DND-41 (cell line): ENCODE data around the gene CNOT2.

ENCODE experiments used
- ATAC-seq: fragments of 200-7000 bp; cut with Tn5 transposase; 3 replicates; pipeline ENCODE4 v1.9.1; 2021; ENCODE audit warnings: low read depth; ENCODE audit not compliant: insufficient read depth
- DNase-seq: peaks from one replicate; pipeline ENCODE4 v3.0.0-alpha.2; 2020
- H2AFZ ChIP-seq: 2 replicates; pipeline ENCODE4 v1.6.0; 2012; ENCODE audit warnings: low read depth, low read length
- H3K27ac ChIP-seq: 2 replicates; pipeline ENCODE4 v1.5.1; 2012; ENCODE audit warnings: low read length, inconsistent platforms
- H3K27me3 ChIP-seq: fragments of 200-600 bp; sonication (generic); 2 replicates; pipeline ENCODE4 v1.6.0; 2012; ENCODE audit warnings: low read length, mild to moderate bottlenecking, inconsistent platforms; ENCODE audit not compliant: insufficient read depth, poor library complexity
- H3K36me3 ChIP-seq: 2 replicates; pipeline ENCODE4 v1.5.1; 2012; ENCODE audit warnings: low read length, inconsistent platforms; ENCODE audit not compliant: insufficient read depth
- H3K4me1 ChIP-seq: 2 replicates; pipeline ENCODE4 v1.5.1; 2012; ENCODE audit warnings: mild to moderate bottlenecking, low read length; ENCODE audit not compliant: insufficient read depth
- H3K4me2 ChIP-seq: 2 replicates; pipeline ENCODE4 v1.6.0; 2012; ENCODE audit warnings: mild to moderate bottlenecking, moderate library complexity, low read length, inconsistent platforms; ENCODE audit not compliant: insufficient read depth
- H3K4me3 ChIP-seq, 2 experiments: fragments of 200-600 bp in 1 of 2; shearing (Covaris generic) in 1 of 2; 2 replicates each; pipeline ENCODE4 v1.5.1; 2012 to 2016; ENCODE audit warnings: inconsistent platforms in 2 of 2, low read length in 2 of 2, mild to moderate bottlenecking in 2 of 2, low read depth in 1 of 2, moderate library complexity in 1 of 2
- H3K79me2 ChIP-seq: 2 replicates; pipeline ENCODE4 v1.6.0; 2012; ENCODE audit warnings: low read length, inconsistent platforms; ENCODE audit not compliant: insufficient read depth
- H3K9ac ChIP-seq: 2 replicates; pipeline ENCODE4 v1.6.0; 2012; ENCODE audit warnings: low read depth, mild to moderate bottlenecking, inconsistent platforms, low read length, moderate library complexity
- H3K9me3 ChIP-seq: 2 replicates; pipeline ENCODE4 v1.5.1; 2012; ENCODE audit warnings: low read length, moderate library complexity, mild to moderate bottlenecking, inconsistent platforms; ENCODE audit not compliant: insufficient read depth, severe bottlenecking
- H4K20me1 ChIP-seq: 2 replicates; pipeline ENCODE4 v1.6.0; 2012; ENCODE audit warnings: low read length; ENCODE audit not compliant: insufficient read depth
- EZH2 ChIP-seq: IDR thresholded peaks from 3 replicates; pipeline ENCODE4 v1.6.1; 2012; ENCODE audit warnings: borderline replicate concordance, low read depth, mild to moderate bottlenecking, moderate library complexity, low read length, inconsistent platforms; ENCODE audit not compliant: severe bottlenecking
- TF ChIP-seq, protein P1 (sequence below): IDR thresholded peaks from 2 replicates; pipeline ENCODE4 v1.5.1; 2012; ENCODE audit warnings: borderline replicate concordance, low read length, moderate library complexity, mild to moderate bottlenecking; ENCODE audit not compliant: poor library complexity, severe bottlenecking; ENCODE audit errors: extremely low read depth

CNOT2 gene

DNA sequence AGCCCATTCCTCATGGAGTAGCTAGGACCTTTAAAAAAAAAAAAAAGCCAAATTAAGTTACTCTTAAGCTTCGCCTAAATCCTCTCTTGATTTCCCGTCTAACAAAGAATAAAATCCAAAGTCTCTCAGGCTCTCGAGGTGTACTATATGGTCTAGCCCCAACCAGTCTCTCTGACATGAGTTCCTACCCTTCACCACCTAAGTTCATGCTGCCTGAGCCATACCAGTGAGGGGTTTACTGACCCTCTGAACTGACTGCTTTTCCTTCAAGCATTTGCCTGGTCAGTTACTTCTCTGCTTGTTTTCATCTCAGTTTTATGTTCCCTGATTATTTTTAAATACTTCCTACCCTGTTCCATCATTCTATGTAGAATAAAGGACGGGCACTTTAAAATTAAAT is 64.6 kb downstream of the CNOT2 start:
- H4K20me1 ChIP-seq = peaks cover 37% of the 10 kb centered on the region

DNA sequence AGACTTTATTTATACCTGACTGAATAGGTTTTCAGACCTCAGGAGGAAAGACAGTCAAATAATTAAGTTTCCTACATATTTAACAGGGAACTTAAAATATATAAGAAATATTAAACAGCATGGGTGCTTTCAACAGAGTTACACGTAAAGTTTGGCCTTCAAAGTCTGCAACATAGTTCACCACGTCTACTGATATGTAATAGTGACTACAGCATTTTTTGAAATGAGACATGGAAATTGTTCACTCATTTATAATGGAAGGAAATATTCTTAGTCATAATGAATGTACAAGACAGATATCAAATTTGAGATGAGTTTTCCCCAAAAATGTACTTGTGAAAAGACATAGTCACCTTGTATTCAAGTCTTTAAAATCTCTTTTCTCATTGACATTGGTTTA is 66.1 kb downstream of the CNOT2 start:
- no peak overlapping the region for H3K9ac ChIP-seq
- H2AFZ ChIP-seq = no peak overlapping the region
- TF ChIP-seq EZH2 = no peak
- TF ChIP-seq, protein P1, sequence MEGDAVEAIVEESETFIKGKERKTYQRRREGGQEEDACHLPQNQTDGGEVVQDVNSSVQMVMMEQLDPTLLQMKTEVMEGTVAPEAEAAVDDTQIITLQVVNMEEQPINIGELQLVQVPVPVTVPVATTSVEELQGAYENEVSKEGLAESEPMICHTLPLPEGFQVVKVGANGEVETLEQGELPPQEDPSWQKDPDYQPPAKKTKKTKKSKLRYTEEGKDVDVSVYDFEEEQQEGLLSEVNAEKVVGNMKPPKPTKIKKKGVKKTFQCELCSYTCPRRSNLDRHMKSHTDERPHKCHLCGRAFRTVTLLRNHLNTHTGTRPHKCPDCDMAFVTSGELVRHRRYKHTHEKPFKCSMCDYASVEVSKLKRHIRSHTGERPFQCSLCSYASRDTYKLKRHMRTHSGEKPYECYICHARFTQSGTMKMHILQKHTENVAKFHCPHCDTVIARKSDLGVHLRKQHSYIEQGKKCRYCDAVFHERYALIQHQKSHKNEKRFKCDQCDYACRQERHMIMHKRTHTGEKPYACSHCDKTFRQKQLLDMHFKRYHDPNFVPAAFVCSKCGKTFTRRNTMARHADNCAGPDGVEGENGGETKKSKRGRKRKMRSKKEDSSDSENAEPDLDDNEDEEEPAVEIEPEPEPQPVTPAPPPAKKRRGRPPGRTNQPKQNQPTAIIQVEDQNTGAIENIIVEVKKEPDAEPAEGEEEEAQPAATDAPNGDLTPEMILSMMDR = no peak
- no peak overlapping the region for H3K4me3 ChIP-seq
- no peaks in the 10 kb centered on the region for H3K9me3 ChIP-seq
- peaks cover 37% of the 10 kb centered on the region for H4K20me1 ChIP-seq
- ATAC-seq = no peak
- no peak overlapping the region for H3K27ac ChIP-seq
- H3K4me2 ChIP-seq = no peak overlapping the region
- H3K27me3 ChIP-seq = no peaks in the 10 kb centered on the region
- no peak for DNase-seq
- H3K79me2 ChIP-seq = peaks cover 93% of the 10 kb centered on the region
- peaks cover 2% of the 10 kb centered on the region for H3K4me1 ChIP-seq
- H3K36me3 ChIP-seq = peaks cover 16% of the 10 kb centered on the region; the same call in 1 of the 2 replicates

More for the DNA sequence above, 64.6 kb downstream of the CNOT2 start:
- ATAC-seq = no peak
- Histone ChIP-seq H3K27ac (no peak overlapping the region), H3K36me3 (peaks cover 11% of the 10 kb centered on the region; the same call in 1 of the 2 replicates), H3K79me2 (peaks cover 87% of the 10 kb centered on the region), H3K4me3 (no peak overlapping the region), H3K9ac (no peak overlapping the region), H3K27me3 (no peaks in the 10 kb centered on the region), H3K9me3 (no peaks in the 10 kb centered on the region), H2AFZ (no peak overlapping the region), H3K4me1 (peaks cover 3% of the 10 kb centered on the region), H3K4me2 (no peak overlapping the region)
- TF ChIP-seq EZH2 = no peak
- TF ChIP-seq, protein P1 = no peak
- DNase-seq = no peak

GRCh38 chr12:70314145-70314544 is 70.9 kb downstream of the CNOT2 start:
- Histone ChIP-seq H3K9me3 (no peaks in the 10 kb centered on the region), H3K79me2 (peaks cover 85% of the 10 kb centered on the region)
- TF ChIP-seq, protein P1 = no peak
- no peak for TF ChIP-seq EZH2

DNA sequence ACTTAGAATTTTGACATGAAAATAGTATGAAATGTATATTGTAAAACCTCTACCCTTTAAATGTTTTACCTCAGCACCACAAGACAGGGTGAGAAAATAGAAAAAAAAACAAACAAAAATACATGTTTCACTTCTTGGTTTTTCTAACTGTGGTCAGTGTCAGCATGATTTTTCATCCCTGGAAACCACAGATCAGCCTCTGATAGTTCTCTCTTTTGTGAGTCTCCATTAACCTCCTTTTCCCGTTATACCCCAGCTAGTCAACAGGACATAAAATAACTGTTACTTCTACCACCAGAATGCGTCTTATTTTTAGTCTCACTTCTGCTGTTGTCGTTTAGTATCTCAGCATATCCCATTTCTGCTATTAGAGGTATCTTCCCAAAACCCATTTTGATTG is 74.5 kb downstream of the CNOT2 start:
- TF ChIP-seq, protein P1 = no peak
- no peak overlapping the region for H3K4me3 ChIP-seq
- H2AFZ ChIP-seq = no peak overlapping the region
- no peak overlapping the region for H3K27ac ChIP-seq
- H3K27me3 ChIP-seq = no peaks in the 10 kb centered on the region
- DNase-seq (no peak), ATAC-seq (no peak; the same call in 2 of the 3 replicates)
- H3K4me2 ChIP-seq = no peak overlapping the region
- no peaks in the 10 kb centered on the region for H3K4me1 ChIP-seq
- peaks cover 14% of the 10 kb centered on the region; the same call in 1 of the 2 replicates for H4K20me1 ChIP-seq
- no peak overlapping the region for H3K9ac ChIP-seq
- peaks cover 30% of the 10 kb centered on the region for H3K36me3 ChIP-seq
- H3K9me3 ChIP-seq = no peaks in the 10 kb centered on the region
- H3K79me2 ChIP-seq = peaks cover 76% of the 10 kb centered on the region

More at GRCh38 chr12:70314145-70314544, 70.9 kb downstream of the CNOT2 start:
- DNase-seq (no peak), ATAC-seq (no peak)
- no peak overlapping the region for H3K27ac ChIP-seq
- H2AFZ ChIP-seq = no peak overlapping the region
- no peak overlapping the region for H3K9ac ChIP-seq
- H4K20me1 ChIP-seq = peaks cover 22% of the 10 kb centered on the region; the same call in 1 of the 2 replicates
- no peak overlapping the region for H3K4me3 ChIP-seq
- no peak overlapping the region for H3K4me2 ChIP-seq
- H3K4me1 ChIP-seq = no peaks in the 10 kb centered on the region
- H3K27me3 ChIP-seq = no peaks in the 10 kb centered on the region
- H3K36me3 ChIP-seq = peaks cover 23% of the 10 kb centered on the region; the same call in 1 of the 2 replicates
